ENCODE results near the gene MCM5.

MCM5 gene

GRCh38 chr22:35397095-35397904 is 2.6 kb upstream of the MCM5 start:
- TF ChIP-seq CTCF (IDR thresholded peaks at IDR 0.05; ENCODE audit: extremely low read depth, missing control alignments) = no peak
- no peak for DNase-seq (ENCODE audit: low spot score)

- no peak for DNase-seq (ENCODE audit: low spot score)
- TF ChIP-seq CTCF (IDR thresholded peaks at IDR 0.05; ENCODE audit: extremely low read depth, missing control alignments) = no peak
Observed at GRCh38 chr22:35398591-35398973, 1.4 kb upstream of the MCM5 start.

GRCh38 chr22:35399114-35399677 is 744 bp upstream of the MCM5 start:
- DNase-seq (ENCODE audit: low spot score) = no peak
- TF ChIP-seq CTCF (IDR thresholded peaks at IDR 0.05; ENCODE audit: extremely low read depth, missing control alignments) = no peak

- no peak for TF ChIP-seq CTCF (IDR thresholded peaks at IDR 0.05; ENCODE audit: extremely low read depth, missing control alignments)
- DNase-seq (ENCODE audit: low spot score) = no peak
Observed at GRCh38 chr22:35400501-35400790, 506 bp downstream of the MCM5 start.

- no peak for TF ChIP-seq CTCF (IDR thresholded peaks at IDR 0.05; ENCODE audit: extremely low read depth, missing control alignments)
- no peak for DNase-seq (ENCODE audit: low spot score)
Observed at GRCh38 chr22:35401863-35402262, 1.9 kb downstream of the MCM5 start.

GRCh38 chr22:35403356-35403755 is 3.4 kb downstream of the MCM5 start:
- DNase-seq (ENCODE audit: low spot score) = no peak
- no peak for TF ChIP-seq CTCF (IDR thresholded peaks at IDR 0.05; ENCODE audit: extremely low read depth, missing control alignments)

- DNase-seq (ENCODE audit: low spot score) = no peak
- TF ChIP-seq CTCF (IDR thresholded peaks at IDR 0.05; ENCODE audit: extremely low read depth, missing control alignments) = no peak
Observed at GRCh38 chr22:35404176-35404575, 4.2 kb downstream of the MCM5 start.

Data from GM20000 (cell line).